Stomach (tissue), 4 donors: Measurements from ENCODE around the gene MRGPRX4.

ENCODE experiments used
- POLR2AphosphoS5 ChIP-seq, 3 donors: sonication (generic); formaldehyde crosslinking; IDR thresholded peaks; one replicate each; pipeline ENCODE4 v1.6.1; 2016; ENCODE audit warnings: antibody characterized with exemption in 3 of 3
- TF ChIP-seq, protein P1 (sequence below), 7 experiments: fragments of 450-650 bp in 4 of 7; fragments of 200-600 bp in 3 of 7; sonication (generic) in 3 of 7; IDR thresholded peaks; one replicate each; pipeline ENCODE4 v1.5.1; 2016 to 2019; ENCODE audit warnings: antibody characterized with exemption in 7 of 7, control low read depth in 2 of 7, mild to moderate bottlenecking in 1 of 7

DNA sequence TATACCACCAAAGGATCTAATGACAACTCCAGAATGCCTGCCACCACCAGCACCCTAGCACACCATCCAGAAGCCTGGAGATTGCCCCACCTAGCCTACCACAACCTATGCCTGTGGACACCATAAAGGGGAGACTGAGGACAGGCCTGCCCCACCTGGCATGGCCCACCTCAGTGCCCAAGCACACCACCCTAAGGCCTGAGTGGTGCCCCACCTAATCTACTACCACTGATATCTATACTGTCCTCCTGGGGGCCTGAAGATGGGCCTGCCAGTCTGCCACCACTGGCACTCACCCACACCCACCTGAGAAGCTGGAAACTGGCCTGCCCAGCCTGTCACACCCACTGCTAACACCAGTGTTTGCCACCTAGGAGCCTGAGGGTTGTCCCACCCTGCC, 32.1 kb downstream of the MRGPRX4 start:
- TF ChIP-seq, protein P1, sequence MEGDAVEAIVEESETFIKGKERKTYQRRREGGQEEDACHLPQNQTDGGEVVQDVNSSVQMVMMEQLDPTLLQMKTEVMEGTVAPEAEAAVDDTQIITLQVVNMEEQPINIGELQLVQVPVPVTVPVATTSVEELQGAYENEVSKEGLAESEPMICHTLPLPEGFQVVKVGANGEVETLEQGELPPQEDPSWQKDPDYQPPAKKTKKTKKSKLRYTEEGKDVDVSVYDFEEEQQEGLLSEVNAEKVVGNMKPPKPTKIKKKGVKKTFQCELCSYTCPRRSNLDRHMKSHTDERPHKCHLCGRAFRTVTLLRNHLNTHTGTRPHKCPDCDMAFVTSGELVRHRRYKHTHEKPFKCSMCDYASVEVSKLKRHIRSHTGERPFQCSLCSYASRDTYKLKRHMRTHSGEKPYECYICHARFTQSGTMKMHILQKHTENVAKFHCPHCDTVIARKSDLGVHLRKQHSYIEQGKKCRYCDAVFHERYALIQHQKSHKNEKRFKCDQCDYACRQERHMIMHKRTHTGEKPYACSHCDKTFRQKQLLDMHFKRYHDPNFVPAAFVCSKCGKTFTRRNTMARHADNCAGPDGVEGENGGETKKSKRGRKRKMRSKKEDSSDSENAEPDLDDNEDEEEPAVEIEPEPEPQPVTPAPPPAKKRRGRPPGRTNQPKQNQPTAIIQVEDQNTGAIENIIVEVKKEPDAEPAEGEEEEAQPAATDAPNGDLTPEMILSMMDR (IDR thresholded peaks at IDR 0.05), result no peak
- no peak for TF ChIP-seq POLR2AphosphoS5 (IDR thresholded peaks at IDR 0.05)
